Kidney (tissue), 14 donors: ENCODE measurements around the gene ADGRE1. TPM values are rescaled to one million over a fixed set of nuclear protein-coding genes. Genes with fewer than 3 reads are reported as not detected.

Experiments
- DNase-seq, 5 donors: peaks; one replicate each; pipeline ENCODE4 v3.0.0-alpha.2; 2013 to 2020
- FAIRE-seq: peaks from 2 replicates; lab custom pipeline; 2012; peaks lifted over from hg19 to GRCh38; lab: Jason Lieb, UNC
- H3K27ac ChIP-seq, 2 donors: one replicate each; pipeline ENCODE4 v1.7.0; 2013; ENCODE audit warnings: low read depth in 2 of 2, low read length in 2 of 2, inconsistent platforms in 1 of 2
- H3K27me3 ChIP-seq: one replicate; pipeline ENCODE4 v1.7.1; 2013; ENCODE audit warnings: low read length, inconsistent platforms; ENCODE audit not compliant: control insufficient read depth, insufficient read depth
- H3K36me3 ChIP-seq, 3 donors: one replicate each; pipeline versions ENCODE4 v1.7.0 to v1.7.1; 2013; ENCODE audit warnings: low read length in 3 of 3, control low read depth in 1 of 3, inconsistent platforms in 1 of 3; ENCODE audit not compliant: insufficient read depth in 3 of 3, control insufficient read depth in 2 of 3
- H3K4me1 ChIP-seq, 3 donors: one replicate each; pipeline versions ENCODE4 v1.7.0 to v1.7.1; 2013; ENCODE audit warnings: low read length in 3 of 3, inconsistent platforms in 1 of 3, low read depth in 1 of 3; ENCODE audit not compliant: control insufficient read depth in 2 of 3, insufficient read depth in 2 of 3
- H3K4me3 ChIP-seq, 3 donors: one replicate each; pipeline versions ENCODE4 v1.7.0 to v1.8.1; 2013; ENCODE audit warnings: low read length in 3 of 3, control low read depth in 1 of 3, inconsistent platforms in 1 of 3
- H3K9ac ChIP-seq, 3 donors: one replicate each; pipeline versions ENCODE4 v1.7.0 to v1.7.1; 2013; ENCODE audit warnings: low read length in 3 of 3, control low read depth in 1 of 3, inconsistent platforms in 1 of 3
- H3K9me3 ChIP-seq, 3 donors: one replicate each; pipeline versions ENCODE4 v1.7.0 to v1.7.1; 2013; ENCODE audit warnings: low read length in 3 of 3, control low read depth in 1 of 3, inconsistent platforms in 1 of 3; ENCODE audit not compliant: control insufficient read depth in 2 of 3, insufficient read depth in 1 of 3
- CTCF ChIP-seq: IDR thresholded peaks from 3 replicates; pipeline ENCODE4 v1.5.1; 2012; ENCODE audit warnings: mild to moderate bottlenecking, moderate library complexity, borderline replicate concordance; ENCODE audit not compliant: insufficient read depth; ENCODE audit errors: extremely low read depth
- intact Hi-C: fragments of 100-400 bp; cut with DNase I; formaldehyde crosslinking; loops from one replicate; pipeline ENCODE4 v1.11.1; 2022
- polyA plus RNA-seq: library from polyadenylated mRNA; stranded (reverse); fragments of 350-450 nt; fragmentation: Illumina TruSeq; extraction: RNeasy Lipid Tissue Mini Kit (QIAGEN cat#74804); gene quantifications from one replicate; pipeline ENCODE4 v1.2.3, GENCODE V29; 2014; ENCODE audit warnings: low read depth, low replicate concordance; ENCODE audit not compliant: insufficient read depth
- total RNA-seq: library from RNA; stranded (reverse); fragmentation: NEBNext Ultra II Directional; extraction: Animal tissue kit (Norgen Biotek cat#: 25700); gene quantifications from one replicate; pipeline ENCODE4 v1.2.1, GENCODE V29; 2021
- donor health status: control.
- donor health status: control.
- donor health status: control.
- donor health status: control.
- donor health status: control.
- donor health status: DM: yes; HTN: yes; CAD: no.
- donor health status: Normal renal cell carcinoma (clear cell type).

The ADGRE1 gene
- total and polyA plus RNA-seq, 2 donors from 2014 or later, result 0.19 to 1.3 TPM

GRCh38 chr19:6890401-6890913, 3.1 kb downstream of the ADGRE1 start:
- Histone ChIP-seq H3K36me3 (no peaks in the 10 kb centered on the region), H3K4me3 (no peak overlapping the region), H3K27ac (no peak overlapping the region), H3K27me3 (no peaks in the 10 kb centered on the region), H3K4me1 (no peaks in the 10 kb centered on the region), H3K9ac (no peak overlapping the region), H3K9me3 (peaks cover 0 to 19% (median 2%) of the 10 kb centered on the region in 3 donors)
- intact Hi-C loops, result no loop called here
- DNase-seq (no peak), FAIRE-seq (no peak)
- no peak for TF ChIP-seq CTCF

DNA sequence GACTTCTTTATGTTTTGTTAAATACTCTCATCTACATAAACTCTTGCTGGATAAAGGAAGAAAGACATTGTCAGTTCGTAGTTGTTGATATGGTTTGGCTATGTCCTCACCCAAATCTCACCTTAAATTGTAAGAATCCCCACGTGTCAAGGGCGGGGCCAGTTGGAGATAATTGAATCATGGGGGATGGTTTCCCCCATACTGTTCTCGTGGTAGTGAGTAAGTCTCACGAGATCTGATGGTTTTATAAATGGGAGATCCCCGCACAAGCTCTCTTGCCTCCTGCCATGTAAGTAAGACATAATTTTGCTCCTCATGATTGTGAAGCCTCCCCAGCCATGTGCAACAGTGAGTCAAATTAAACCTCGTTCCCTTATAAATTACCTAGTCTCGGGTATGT, 3.6 kb downstream of the ADGRE1 start:
- FAIRE-seq, result no peak
- Histone ChIP-seq H3K27me3 (no peaks in the 10 kb centered on the region), H3K9me3 (peaks cover 0 to 20% (median 2%) of the 10 kb centered on the region in 3 donors), H3K36me3 (no peaks in the 10 kb centered on the region), H3K9ac (no peak overlapping the region), H3K4me1 (no peaks in the 10 kb centered on the region), H3K4me3 (no peak overlapping the region), H3K27ac (no peak overlapping the region)
- no peak for TF ChIP-seq CTCF
- intact Hi-C loops, result no loop called here
- DNase-seq, result no peak

DNA sequence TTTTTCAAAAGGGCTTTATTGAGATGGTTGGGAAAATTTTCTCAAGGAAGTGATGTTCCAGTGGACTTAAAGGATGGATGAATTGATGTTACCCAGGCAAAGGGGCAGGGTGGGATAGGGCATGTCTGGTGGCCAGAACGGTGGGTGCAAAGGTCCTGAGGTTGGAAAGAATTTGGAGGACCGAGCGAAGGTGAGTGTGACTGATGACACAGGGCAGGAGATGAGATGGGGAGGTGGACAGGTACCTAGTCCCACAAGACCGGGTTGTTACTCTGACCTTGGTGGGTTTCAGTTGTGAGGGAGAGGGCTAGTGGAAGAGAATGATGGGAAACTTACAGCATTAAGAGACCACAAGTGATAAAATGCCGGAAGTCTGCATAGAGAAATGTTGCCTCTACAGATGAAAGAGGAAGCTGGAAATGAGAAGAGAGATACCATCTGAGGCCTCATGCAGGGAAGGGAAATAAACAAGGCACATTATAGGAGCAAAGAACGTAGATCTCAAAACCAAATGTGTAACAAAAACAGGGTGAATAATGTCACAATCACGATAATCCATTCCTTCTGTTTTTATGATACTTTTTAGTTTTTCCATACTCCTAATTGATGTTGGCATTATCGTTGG, 4.5 kb downstream of the ADGRE1 start:
- H3K36me3 ChIP-seq, result no peaks in the 10 kb centered on the region
- no peak overlapping the region for H3K4me3 ChIP-seq
- intact Hi-C loops, result no loop called here
- TF ChIP-seq CTCF, result no peak
- H3K4me1 ChIP-seq, result no peaks in the 10 kb centered on the region
- peaks cover 0 to 20% (median 2%) of the 10 kb centered on the region in 3 donors for H3K9me3 ChIP-seq
- H3K9ac ChIP-seq, result no peak overlapping the region
- no peaks in the 10 kb centered on the region for H3K27me3 ChIP-seq
- FAIRE-seq (no peak), DNase-seq (no peak)
- no peak overlapping the region for H3K27ac ChIP-seq
